HG03159 (cell line): ENCODE results near the gene INO80B.
"Not testable (repeated sequence)": the region's sequence is repeated elsewhere in the genome, so short reads cannot be mapped to it uniquely, and the experiment has no call there.

ENCODE experiments used
- ATAC-seq: cut with Tn5 transposase; IDR thresholded peaks from one replicate; pipeline ENCODE4 v1.9.1; 2021; ENCODE audit warnings: mild to moderate bottlenecking, moderate library complexity; ENCODE audit not compliant: unreplicated experiment

Gene INO80B

GRCh38 chr2:74447230-74447999, 7.5 kb upstream of the INO80B start:
- no peak for ATAC-seq

GRCh38 chr2:74448771-74449170, 6.1 kb upstream of the INO80B start:
- ATAC-seq = no peak

GRCh38 chr2:74450570-74451190, 4.2 kb upstream of the INO80B start:
- ATAC-seq = no peak

- ATAC-seq = no peak
Observed at GRCh38 chr2:74457129-74457548, 2.3 kb downstream of the INO80B start.

GRCh38 chr2:74457549-74458131, 2.8 kb downstream of the INO80B start:
- ATAC-seq = peak; percentile 32

- peak; percentile 81 for ATAC-seq
Observed at GRCh38 chr2:74458132-74458937, 3.4 kb downstream of the INO80B start, which contains the start of gene WBP1. TSS of gene WBP1 (plus strand) at chr2:74458438. CDS start at chr2:74458603, 165 bp downstream.

GRCh38 chr2:74458938-74459363, 4.1 kb downstream of the INO80B start:
- ATAC-seq = no peak

GRCh38 chr2:74459503-74460118, 4.7 kb downstream of the INO80B start:
- ATAC-seq = not testable (repeated sequence)

- not testable (repeated sequence) for ATAC-seq
Observed at GRCh38 chr2:74460187-74460586, 5.3 kb downstream of the INO80B start.

- ATAC-seq = no peak
Observed at GRCh38 chr2:74461187-74462053, 6.5 kb downstream of the INO80B start.

- no peak for ATAC-seq
Observed at GRCh38 chr2:74462054-74462785, 7.3 kb downstream of the INO80B start.

- ATAC-seq = no peak
Observed at GRCh38 chr2:74462786-74463105, 7.9 kb downstream of the INO80B start.

- ATAC-seq = peak; percentile 2
Observed at GRCh38 chr2:74464406-74464805, 9.5 kb downstream of the INO80B start.

- ATAC-seq = not testable (repeated sequence)
Observed at GRCh38 chr2:74470742-74471141, 15.9 kb downstream of the INO80B start.

GRCh38 chr2:74471332-74472065, 16.6 kb downstream of the INO80B start:
- ATAC-seq = no peak

GRCh38 chr2:74472086-74472944, 17.4 kb downstream of the INO80B start, which contains the start of gene MRPL53:
TSS of gene MRPL53 (minus strand) at chr2:74472680. CDS start at chr2:74472660, 20 bp downstream.
- ATAC-seq = peak; percentile 90

- peak; percentile 2 for ATAC-seq
Observed at GRCh38 chr2:74472945-74473258, 18.0 kb downstream of the INO80B start.

GRCh38 chr2:74474481-74474880, 19.6 kb downstream of the INO80B start:
- ATAC-seq = no peak
